ENCODE data around the gene REC8. TPM values are rescaled to one million over a fixed set of nuclear protein-coding genes. Genes with fewer than 3 reads are reported as not detected.
A peak's percentile ranks its signal among the peaks of the same experiment; 100 is the strongest.

REC8 gene
- total and polyA plus RNA-seq, 2 of the 13 experiments (the other 11 are each of a cell fraction or from before 2014, with no cell fraction given) = 3.4 to 14.7 TPM

GRCh38 chr14:24145690-24146452, 26.0 kb upstream of the REC8 start (continued):
- TF ChIP-seq HOXA7 (CRISPR knock-in tag; IDR thresholded peaks at IDR 0.05) = no peak
- TF ChIP-seq MEIS1 (CRISPR knock-in tag; IDR thresholded peaks at IDR 0.05; ENCODE audit: borderline replicate concordance) = no peak
- TF ChIP-seq SP2 (CRISPR knock-in tag; IDR thresholded peaks at IDR 0.05) = no peak
- no peak; a peak in 1 of 4 replicates for TF ChIP-seq HMGXB4 (CRISPR knock-in tag; IDR thresholded peaks at IDR 0.05; ENCODE audit: borderline replicate concordance in 1 of 2, low read depth in 1 of 2)
- TF ChIP-seq ZUFSP (CRISPR knock-in tag; IDR thresholded peaks at IDR 0.05; ENCODE audit: borderline replicate concordance) = no peak
- TF ChIP-seq ZNF660 (CRISPR knock-in tag; IDR thresholded peaks at IDR 0.05; ENCODE audit: borderline replicate concordance, low read depth) = no peak
- no peak for TF ChIP-seq TEF (CRISPR knock-in tag; IDR thresholded peaks at IDR 0.05)
- no peak; the same call in 1 of the 2 replicates for TF ChIP-seq MAF1 (CRISPR knock-in tag; IDR thresholded peaks at IDR 0.05; ENCODE audit: borderline replicate concordance)
- TF ChIP-seq ZNF550 (CRISPR knock-in tag; IDR thresholded peaks at IDR 0.05; ENCODE audit: borderline replicate concordance) = 0 out of 2 replicates have a peak, but pooled peaks have one; percentile 62
- TF ChIP-seq ZNF691 (CRISPR knock-in tag; IDR thresholded peaks at IDR 0.05; ENCODE audit: borderline replicate concordance, low read depth) = 0 out of 2 replicates have a peak, but pooled peaks have one; percentile 16
- TF ChIP-seq ZNF629 (CRISPR knock-in tag; conservative IDR thresholded peaks at IDR 0.05) = no peak
- no peak for TF ChIP-seq PREB (CRISPR knock-in tag; IDR thresholded peaks at IDR 0.05)
- no peak for TF ChIP-seq JUN (CRISPR knock-in tag; IDR thresholded peaks at IDR 0.05)
- no peak for TF ChIP-seq ZNF678 (CRISPR knock-in tag; IDR thresholded peaks at IDR 0.05)
- TF ChIP-seq NFIB (CRISPR knock-in tag; IDR thresholded peaks at IDR 0.05; ENCODE audit: borderline replicate concordance) = no peak
- peak; percentile 75; the same call in 1 of the 2 replicates for TF ChIP-seq ZNF724P (CRISPR knock-in tag; IDR thresholded peaks at IDR 0.05; ENCODE audit: borderline replicate concordance)
- TF ChIP-seq KDM6A (CRISPR knock-in tag; IDR thresholded peaks at IDR 0.05; ENCODE audit: low read depth) = no peak
- TF ChIP-seq MYC (CRISPR knock-in tag; IDR thresholded peaks at IDR 0.05; ENCODE audit: borderline replicate concordance) = no peak
- TF ChIP-seq MLLT10 (CRISPR knock-in tag; IDR thresholded peaks at IDR 0.05) = no peak
- TF ChIP-seq PPARG (CRISPR knock-in tag; conservative IDR thresholded peaks at IDR 0.05) = no peak
- TF ChIP-seq ISX (CRISPR knock-in tag; conservative IDR thresholded peaks at IDR 0.05) = no peak

Data from HepG2 (cell line).